NCI-H1105 (cell line): ENCODE data around the gene PNMA8C.
"Not testable (repeated sequence)": the region's sequence is repeated elsewhere in the genome, so short reads cannot be mapped to it uniquely, and the experiment has no call there.

Source experiments
- DNase-seq: peaks from one replicate; lab custom pipeline; 2025; lab: John Stamatoyannopoulos, UW

The PNMA8C gene

GRCh38 chr19:46411925-46412649 is 16.6 kb downstream of the PNMA8C start:
- no peak for DNase-seq

DNA sequence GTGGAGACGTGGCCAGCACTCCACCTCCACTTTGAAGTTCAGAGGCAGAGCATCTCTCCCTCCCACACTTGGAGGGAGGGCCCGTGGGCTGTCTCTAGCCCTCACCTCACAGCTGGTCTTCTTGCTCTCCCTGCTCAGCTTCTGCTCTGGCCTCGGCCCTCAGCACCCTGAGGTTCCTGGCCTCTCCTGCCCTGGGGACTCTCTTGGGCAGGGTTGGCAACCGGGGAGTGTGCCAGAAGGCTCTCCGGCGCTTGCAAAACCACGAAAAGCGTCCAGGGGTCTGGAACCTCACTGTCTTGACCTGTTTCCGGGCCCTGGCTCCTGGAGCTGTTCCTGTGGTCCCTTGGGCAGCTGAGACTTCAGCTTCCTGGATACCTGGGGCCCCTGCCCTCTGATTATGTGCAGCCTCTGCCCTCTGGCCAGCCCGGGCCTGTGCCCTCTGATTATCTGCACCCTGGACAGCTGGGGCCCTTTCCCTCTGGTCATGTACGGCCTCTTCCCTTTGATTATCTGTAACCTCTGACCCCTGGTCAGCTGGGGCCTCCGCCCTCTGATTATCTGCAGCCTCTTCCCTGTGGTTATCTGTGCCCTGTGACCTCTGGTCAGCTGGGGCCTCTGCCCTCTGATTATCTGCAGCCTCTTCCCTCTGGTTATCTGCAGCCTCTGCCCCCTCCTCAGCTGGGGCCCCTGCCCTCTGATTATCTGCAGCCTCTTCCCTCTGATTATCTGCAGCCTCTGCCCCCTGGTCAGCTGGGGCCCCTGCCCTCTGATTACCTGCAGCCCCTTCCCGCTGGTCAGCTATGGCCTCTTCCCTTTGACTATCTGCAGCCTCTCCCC is 17.4 kb downstream of the PNMA8C start:
- DNase-seq = no peak

DNA sequence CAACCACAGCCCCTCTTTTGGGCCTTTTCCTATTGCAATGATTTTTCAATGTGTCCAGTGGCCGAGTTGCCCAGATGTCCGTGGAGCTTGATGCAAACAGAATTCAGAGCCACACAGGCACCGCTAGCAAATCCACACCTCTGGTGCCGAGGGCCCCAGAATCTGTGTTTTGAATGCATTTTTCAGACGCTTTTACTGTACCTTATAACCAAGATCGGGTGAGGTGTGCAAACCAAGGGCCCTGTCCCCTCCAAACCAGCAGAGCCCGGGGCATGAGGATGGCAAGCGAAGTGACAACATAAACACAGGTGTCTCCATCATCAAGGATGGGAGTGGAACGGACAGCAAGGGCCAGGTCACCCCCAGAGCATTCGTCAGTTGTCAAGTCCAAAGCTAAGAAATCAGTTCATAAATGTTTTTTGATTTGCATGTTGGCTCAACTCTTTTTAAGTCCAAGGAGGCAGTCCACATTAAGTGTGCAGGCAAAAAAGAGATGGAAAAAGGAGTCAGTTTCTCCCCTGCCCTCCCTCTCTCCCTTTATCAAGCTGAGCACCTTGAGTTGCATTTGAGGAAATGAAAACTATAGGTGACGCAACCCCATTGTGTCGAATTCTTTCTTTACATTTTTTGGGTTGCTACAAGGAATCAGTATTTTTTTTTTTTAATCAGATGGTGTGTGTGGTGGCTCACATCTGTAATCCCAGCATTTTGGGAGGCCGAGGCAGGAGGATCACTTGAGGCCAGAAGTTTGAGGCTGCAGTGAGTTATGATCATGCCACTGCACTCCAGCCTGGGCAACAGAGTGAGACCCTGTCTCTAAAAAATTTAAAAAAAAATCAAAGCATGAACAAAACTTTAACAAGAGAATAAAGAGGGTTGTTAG is 18.3 kb downstream of the PNMA8C start:
- no peak for DNase-seq

DNA sequence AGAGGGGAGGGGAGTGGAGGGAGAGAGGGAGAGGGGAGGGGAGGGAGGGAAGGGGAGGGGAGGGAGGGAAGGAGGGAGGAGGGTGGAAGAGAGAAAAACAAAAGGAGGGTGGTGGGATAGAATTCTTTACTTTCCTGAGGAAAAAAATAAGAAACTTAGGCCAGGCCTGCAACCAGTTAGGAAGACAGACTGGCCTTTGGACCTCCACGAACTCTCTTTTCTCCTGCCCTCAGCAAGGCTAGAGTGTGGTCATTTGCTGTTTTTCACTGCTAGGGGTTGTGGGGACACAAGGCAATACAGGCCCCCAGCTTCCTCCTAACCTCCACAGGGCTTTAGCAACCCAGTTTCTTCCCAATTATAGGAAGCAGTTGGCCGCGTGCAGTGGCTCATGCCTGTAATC is 19.5 kb downstream of the PNMA8C start:
- DNase-seq = no peak

- DNase-seq = no peak
Observed at GRCh38 chr19:46408664-46409039, 20.1 kb downstream of the PNMA8C start.

GRCh38 chr19:46407856-46408663 is 20.7 kb downstream of the PNMA8C start:
- no peak for DNase-seq

DNA sequence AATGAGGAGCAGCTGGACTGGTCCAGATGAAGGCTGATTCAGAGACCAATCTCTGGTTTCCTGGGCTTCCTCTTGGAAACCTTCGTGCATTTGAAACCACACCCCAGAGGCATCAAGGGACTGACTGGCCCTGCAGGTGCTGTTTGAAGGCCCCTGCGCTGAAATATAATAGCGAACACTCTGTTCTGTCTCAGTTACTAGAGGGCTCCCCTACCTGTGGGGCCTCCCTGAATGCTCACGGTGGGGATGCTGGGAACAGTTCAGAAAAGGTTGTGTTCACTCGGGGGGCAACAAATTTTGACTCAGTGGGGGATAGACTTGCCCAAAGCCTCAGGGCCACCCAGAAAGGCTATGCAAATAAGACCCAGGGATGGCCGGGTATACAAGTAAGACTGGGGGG is 21.8 kb downstream of the PNMA8C start:
- peak; percentile 32 for DNase-seq

DNA sequence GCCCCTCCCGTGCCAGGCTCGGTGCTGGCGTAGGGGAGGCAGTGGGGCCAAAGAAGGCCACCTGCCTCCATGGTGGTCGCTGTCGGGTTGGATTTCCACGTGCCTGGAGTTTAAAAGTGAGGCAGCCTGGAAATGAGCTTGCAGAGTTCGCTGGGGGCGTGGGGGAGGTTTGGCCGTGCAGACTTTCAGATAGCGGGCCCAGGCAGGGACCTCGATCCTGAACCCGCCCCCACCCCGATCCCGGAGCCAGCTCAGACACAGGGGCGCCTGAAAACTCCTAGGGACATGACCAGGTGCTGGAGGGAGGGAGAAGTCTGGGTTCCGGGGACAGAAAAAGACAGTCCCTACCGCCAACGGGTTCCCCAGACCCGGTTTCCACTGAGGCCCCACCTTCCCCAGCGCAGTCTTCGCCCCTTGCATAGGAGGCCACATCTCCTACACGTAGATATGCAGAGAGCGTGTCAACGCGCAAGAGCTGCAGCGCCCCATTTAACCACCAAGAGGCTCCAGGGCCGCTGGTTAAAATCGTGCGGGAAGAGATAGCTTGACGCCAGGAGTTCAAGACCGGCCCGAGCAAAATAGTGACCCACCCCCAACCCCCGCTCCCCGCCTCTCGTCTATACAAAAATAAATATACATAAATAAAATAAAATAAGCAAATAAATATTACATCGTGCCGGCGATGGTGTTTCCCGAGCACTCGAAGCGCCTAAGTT is 23.8 kb downstream of the PNMA8C start:
- DNase-seq = no peak

- DNase-seq = no peak
Observed at GRCh38 chr19:46404055-46404752, 24.5 kb downstream of the PNMA8C start.

- no peak for DNase-seq
Observed at GRCh38 chr19:46402725-46403124, 26.0 kb downstream of the PNMA8C start.

- DNase-seq = not testable (repeated sequence)
Observed at GRCh38 chr19:46397801-46398479, 30.8 kb downstream of the PNMA8C start.

DNA sequence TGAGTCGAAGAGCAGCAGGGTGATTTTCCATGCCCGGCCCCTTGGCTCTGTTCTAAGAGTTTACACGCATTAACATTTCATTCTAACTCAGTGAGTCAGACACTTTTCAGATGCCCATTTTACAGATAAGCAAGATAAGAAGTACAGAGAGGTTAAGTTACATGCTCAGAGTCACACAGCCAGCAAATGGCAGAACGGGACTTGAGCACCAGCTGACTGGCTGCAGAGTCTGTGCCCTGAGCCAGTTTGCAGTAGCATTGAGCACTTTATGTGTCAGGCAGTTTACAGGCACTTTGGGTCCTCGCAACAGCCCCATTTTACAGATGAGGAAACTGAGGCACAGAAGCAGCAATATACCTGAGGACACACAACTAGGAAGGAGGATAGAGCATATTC is 34.3 kb downstream of the PNMA8C start:
- no peak for DNase-seq

DNA sequence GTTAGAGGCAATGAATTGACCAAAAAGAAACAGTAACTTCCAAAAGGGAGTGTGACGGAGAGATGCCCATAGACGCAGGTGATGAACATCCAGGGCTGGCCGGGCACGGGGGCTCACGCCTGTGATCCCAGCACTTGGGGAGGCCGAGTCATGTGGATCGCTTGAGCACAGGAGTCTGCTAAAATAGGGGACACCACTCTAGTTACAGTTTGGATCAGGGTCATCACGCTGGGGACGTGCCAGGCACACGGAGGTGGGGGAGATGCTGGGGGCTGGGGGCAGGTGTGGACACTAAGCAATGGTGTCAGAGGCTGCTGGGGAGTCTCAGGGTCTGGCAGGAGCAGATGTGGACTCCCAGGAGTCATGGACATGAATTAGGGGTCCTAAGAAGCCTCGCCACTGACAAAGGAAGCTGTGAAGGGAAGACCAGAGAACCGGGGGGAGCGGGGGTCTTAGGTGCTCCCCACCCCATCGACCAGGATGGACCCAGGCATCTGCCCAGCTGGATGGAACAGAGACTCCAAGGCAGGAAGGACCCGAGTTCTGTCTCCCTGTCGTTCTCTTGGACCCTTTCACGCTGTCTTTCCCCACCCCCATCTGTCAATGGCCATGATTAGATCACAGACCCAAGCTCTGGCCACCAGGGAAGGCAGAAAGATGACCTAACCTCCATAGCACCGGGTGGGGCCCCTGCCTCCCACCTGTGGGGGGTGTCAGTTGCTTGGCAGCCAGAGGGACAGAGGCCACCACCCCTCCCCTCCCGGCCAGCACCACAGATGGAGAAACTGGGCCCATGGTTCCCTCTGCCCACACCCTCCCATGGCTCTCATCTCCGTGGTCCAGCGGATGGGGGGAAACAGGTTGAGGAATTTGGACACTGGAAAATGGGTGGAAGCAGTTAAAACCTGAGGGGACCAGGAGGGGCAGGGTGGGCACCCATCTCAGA is 35.0 kb downstream of the PNMA8C start:
- no peak for DNase-seq

GRCh38 chr19:46392837-46393236 is 35.9 kb downstream of the PNMA8C start:
- DNase-seq = no peak

- no peak for DNase-seq
Observed at GRCh38 chr19:46392252-46392801, 36.4 kb downstream of the PNMA8C start.

DNA sequence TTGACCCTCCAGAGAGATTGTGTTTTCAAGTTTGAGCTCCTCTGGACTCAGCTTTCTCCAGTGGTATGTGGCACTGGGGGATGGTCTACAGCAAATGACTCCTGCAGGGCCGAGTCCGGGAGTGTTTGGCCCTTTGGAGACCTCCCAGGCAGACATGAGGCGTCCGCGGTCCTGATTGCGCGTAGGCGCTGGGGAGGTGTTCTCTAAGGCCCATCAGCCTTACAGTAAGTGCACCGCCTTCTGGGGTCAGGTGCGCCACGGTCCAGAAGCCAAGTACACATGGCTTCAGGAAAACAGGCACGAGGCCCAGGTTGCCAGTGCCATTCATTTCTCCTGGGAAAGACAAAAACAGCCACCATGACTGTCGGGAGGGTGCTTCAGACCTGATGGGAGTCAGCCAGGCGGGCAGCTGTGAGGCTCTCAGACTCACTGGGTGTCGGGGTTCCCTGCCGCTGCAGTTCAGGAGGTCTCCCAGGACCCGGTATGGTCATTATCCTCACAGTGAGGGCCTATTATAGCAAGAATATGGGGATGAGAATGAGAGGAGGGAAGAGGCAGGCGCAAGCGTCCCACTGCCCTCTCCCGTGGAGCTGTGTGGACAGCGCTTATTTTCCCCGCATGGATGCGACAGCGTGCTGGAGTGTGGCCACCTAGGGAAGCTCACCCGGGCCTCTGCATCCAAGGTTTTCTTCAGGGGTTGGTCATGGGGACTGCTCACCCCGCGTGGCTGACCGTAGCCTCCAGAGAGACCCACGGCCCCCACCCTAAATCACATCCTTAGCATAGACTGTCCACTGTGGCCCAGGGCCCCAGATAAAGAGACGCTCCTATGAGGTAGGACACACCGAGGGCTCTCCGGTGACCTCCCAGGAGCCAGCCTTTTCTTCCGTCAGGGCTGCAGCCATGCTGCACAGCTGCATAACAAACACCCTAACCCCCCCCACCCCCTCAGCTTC is 37.2 kb downstream of the PNMA8C start:
- DNase-seq = no peak

DNA sequence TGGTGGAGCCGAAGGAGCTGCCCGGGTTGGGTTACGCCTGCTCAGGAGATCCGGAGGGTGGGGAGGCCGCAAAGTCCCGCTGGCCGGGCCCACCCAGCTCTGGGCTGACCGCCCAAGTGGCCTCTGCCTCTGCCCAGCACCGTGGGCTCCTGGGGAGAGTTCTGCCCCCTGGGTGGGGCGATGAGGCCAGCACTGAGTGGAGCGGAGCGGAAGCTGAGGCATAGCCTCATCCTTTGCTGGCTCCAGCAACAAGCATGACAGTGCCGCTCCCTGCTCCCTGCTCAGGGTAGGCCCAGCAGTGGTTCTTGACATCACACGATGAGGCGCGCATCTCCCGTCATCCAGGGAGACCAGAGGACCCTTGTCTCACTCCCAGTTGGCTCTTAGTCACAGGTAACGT is 37.9 kb downstream of the PNMA8C start:
- DNase-seq = no peak
